GM12873 (cell line): ENCODE results near the gene COL27A1.

Source experiments
- CTCF ChIP-seq: IDR thresholded peaks from 2 replicates; pipeline ENCODE4 v1.5.1; 2012; ENCODE audit warnings: low read depth, mild to moderate bottlenecking, moderate library complexity, low read length, control low read depth; ENCODE audit not compliant: insufficient read depth; ENCODE audit errors: missing control alignments

Gene COL27A1

GRCh38 chr9:114348906-114349482 lies 193.7 kb downstream of the COL27A1 start:
- TF ChIP-seq CTCF = no peak

GRCh38 chr9:114349713-114350480 lies 194.6 kb downstream of the COL27A1 start:
- no peak for TF ChIP-seq CTCF

GRCh38 chr9:114350636-114351401 lies 195.5 kb downstream of the COL27A1 start:
- TF ChIP-seq CTCF = no peak

- TF ChIP-seq CTCF = no peak
Measured at GRCh38 chr9:114351932-114352331, 196.6 kb downstream of the COL27A1 start.

GRCh38 chr9:114355821-114356220 lies 200.5 kb downstream of the COL27A1 start:
- TF ChIP-seq CTCF = no peak

GRCh38 chr9:114356792-114357191 lies 201.5 kb downstream of the COL27A1 start:
- no peak for TF ChIP-seq CTCF

- no peak for TF ChIP-seq CTCF
Measured at GRCh38 chr9:114357360-114357759, 202.0 kb downstream of the COL27A1 start.
